Stimulated activated CD8-positive, alpha-beta memory T cell treated with anti-CD3 and anti-CD28 coated beads, Interleukin-12 subunit alpha, Interleukin-12 subunit beta, amount 100 ng/mL, for 1 hour (primary cell): Measurements from ENCODE around the gene CHRM4.

ENCODE experiments used
- DNase-seq: peaks from one replicate; pipeline ENCODE4 v3.0.0-alpha.2; 2020; ENCODE audit warnings: low read depth

CHRM4 gene

GRCh38 chr11:46402957-46403902 is 11.7 kb upstream of the CHRM4 start:
- no peak for DNase-seq

DNA sequence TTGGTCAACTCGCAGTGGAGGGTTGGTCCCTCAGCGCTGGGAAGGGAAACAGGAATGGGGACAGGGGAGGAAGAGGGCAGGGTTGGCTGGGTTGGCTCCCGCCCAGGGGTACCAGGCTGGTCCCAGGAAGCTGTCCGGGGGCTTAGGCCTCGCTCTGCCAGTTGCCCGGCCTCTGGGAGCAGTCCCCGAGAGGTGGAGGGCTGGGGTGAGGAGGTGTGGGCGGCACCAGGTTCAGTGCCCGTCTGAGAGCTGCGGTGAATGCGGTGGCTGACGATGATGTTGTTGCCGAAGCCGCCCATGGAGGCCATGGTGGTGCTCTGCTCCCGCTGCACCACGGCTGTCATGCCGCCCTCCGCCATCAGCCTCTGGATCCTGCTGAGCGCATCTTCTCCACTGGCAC is 6.0 kb upstream of the CHRM4 start:
- no peak for DNase-seq

GRCh38 chr11:46393759-46394158 is 2.2 kb upstream of the CHRM4 start:
- no peak for DNase-seq

DNA sequence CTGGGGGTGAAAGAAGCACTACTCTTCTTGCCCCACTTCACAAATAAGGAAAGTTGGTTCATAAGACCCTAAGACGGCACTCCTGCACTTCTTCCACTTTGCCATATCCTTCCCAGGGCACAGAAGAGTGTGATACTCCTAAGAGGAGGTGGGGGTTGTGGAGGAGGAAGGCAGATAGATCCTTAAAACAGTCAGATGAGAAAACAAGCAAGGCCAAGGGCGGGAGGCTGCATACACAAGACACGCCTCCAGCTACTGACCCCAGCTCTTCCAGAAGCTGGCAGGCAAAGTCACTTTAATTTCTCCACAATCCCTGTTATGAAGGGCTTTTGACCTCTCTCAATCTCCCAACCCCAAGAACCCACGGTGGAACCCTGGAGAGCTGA is 1.6 kb upstream of the CHRM4 start:
- no peak for DNase-seq

GRCh38 chr11:46392421-46393230 is 1.1 kb upstream of the CHRM4 start:
- peak; percentile 43 for DNase-seq

DNA sequence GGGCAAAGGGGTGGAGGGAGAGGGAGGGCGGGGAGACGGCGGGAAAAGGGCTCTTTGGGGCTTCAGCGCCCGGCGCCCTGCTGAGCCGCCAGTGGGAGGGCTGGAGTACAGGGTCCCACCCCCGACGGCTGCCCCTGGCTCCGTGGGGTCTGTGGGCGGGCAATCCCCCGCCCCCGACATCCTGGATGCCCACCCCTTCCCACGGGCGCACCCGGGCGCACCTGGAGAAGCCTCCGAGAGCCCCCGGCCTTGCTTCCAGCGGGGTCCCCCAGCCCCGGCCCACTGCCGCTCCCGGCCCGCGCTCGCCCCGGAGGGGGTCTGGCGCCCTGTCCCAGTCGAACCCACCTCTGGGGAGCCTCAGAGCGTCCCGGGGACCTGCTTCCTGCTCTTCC is 394 bp downstream of the CHRM4 start:
- DNase-seq: no peak

DNA sequence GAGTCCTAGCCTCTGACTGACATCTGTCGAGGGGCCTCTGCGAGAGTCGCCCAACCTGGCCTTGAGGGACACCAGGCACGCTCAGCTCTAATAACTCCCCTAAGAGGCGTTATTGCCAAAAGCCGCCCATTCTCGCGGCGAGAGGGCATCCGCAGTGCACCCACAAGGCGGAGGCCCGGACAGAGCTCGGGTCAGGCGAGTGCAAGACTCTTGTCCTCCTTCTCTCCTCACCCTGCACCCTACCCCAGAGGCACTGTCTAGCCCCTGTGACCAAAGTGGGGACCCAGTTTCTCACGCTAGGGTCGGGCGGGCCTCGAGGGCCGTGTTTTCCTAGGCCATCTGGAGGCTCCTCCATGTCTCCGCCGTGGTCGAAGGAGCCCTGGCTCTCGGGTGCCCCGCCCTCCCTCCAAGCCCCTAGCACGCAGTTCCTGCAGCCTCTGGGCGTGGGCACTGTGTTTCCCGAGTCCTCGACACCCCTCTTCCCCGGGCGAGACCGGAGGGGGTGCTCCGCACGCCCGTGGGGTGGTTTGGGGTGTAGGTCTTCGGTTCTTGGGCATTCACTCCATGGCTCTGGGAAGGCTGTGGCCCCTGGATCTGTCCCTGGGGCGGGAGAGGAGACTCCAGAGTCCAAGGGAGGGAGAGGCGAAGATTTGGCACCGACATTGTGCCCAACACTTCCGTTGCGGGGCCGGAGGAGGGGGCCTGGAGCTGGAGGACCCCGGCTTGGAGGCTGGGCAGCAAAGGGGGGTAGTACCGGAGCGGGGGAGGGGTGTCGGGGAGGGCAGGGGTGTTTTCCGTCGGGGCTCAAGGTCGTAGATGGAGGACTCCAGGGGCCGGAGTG is 1.0 kb downstream of the CHRM4 start:
- no peak for DNase-seq

GRCh38 chr11:46389450-46390330 is 1.9 kb downstream of the CHRM4 start:
- DNase-seq: no peak

- no peak for DNase-seq
Observed at GRCh38 chr11:46388619-46389449, 2.7 kb downstream of the CHRM4 start.

GRCh38 chr11:46387919-46388618 is 3.5 kb downstream of the CHRM4 start:
- no peak for DNase-seq

- no peak for DNase-seq
Observed at GRCh38 chr11:46387456-46387855, 4.1 kb downstream of the CHRM4 start.

- DNase-seq: no peak
Observed at GRCh38 chr11:46386674-46387073, 4.9 kb downstream of the CHRM4 start.

DNA sequence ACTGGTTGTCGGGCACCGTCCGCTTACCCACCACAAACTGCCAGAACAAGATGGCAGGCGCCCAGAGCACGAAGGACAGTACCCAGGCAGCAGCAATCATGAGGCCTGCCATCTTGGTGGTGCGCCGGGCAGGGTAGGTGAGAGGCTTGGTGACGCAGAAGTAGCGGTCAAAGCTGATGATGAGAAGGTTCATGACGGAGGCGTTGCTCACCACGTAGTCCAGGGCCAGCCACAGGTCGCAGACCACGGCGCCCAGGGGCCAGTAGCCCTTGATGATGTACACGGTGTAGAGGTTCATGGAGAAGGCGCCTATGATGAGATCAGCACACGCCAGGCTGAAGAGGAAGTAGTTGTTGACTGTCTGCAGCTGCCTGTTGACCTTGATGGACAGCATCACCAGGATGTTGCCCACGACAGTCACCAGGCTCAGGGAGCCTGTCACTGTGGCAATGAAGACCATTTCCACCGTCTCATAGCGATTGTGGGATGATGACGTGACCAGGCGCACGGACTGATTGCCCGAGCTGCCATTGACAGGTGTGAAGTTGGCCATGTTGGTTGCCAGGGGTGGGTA is 5.5 kb downstream of the CHRM4 start:
- no peak for DNase-seq

- DNase-seq: no peak
Observed at GRCh38 chr11:46385169-46386004, 6.2 kb downstream of the CHRM4 start.

GRCh38 chr11:46383974-46384701 is 7.4 kb downstream of the CHRM4 start:
- DNase-seq: no peak

- no peak for DNase-seq
Observed at GRCh38 chr11:46383404-46383758, 8.2 kb downstream of the CHRM4 start.

DNA sequence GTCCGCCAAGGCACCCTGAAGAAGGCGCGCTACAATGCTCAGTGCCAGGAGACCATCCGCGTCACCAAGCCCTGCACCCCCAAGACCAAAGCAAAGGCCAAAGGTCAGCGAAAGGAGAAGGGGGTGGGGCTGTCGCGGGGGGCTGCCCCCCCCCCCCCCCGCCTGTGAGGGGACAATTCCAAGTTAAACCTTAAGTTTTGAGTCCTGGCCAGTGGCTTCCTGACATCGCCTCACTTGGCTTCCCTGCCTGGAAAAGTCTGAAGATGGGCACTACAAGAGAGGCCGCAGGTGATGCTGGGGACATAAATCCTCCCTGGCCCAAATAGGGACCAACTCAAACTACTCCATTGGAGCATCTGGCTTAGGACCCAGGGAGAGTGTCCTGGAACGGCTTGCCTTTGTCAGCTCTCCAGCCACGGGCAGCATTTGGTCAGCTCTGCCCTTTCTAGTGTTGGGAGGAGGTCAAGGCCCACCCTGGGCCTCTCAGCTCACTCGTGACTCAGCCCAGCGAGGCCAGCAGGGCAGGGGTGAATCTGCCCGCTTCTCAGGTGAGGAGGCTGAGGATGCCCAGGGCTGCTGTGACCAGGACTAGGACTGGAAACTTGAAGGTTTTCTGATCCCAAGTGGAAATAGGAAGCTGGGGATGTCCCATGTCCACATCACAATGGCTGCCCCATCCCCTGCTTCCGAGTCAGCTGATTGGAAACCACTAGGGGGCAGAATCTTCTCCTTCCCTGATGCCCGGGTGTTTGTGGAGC is 8.8 kb downstream of the CHRM4 start:
- no peak for DNase-seq
